Measurements from ENCODE around the gene PADI3.

Gene PADI3

DNA sequence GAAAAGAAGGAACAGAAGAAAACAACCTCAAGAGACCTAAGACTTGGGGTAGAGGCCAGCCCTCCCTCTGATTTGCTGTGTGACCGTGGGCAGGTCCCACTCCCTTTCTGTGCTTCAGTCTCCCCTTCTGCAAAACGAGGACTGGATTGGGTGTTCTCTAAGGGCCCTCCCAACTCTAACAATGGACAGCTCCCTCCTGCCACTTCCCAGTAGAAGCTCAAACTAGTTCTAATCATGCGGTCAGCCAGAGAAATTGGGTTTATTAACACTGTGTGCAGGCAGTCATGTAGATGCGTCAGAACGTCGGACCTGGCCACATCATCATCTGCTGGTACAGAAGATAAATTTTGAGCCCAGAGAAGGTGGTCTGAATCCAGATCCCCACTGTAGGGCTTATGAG, 57.5 kb downstream of the PADI3 start:
- Histone ChIP-seq H3K27me3 (ENCODE audit: insufficient read depth, low read length) (no peaks in the 10 kb centered on the region), H2AFZ (ENCODE audit: low read length) (no peak overlapping the region), H3K9me3 (ENCODE audit: low read length) (no peaks in the 10 kb centered on the region), H3K4me3 (ENCODE audit: low read depth, low read length, poor library complexity, severe bottlenecking) (no peak overlapping the region), H4K20me1 (ENCODE audit: insufficient read depth, low read length) (no peaks in the 10 kb centered on the region), H3F3A (ENCODE audit: insufficient read depth, low read length) (no peaks in the 10 kb centered on the region), H3K9ac (ENCODE audit: low read length) (no peak overlapping the region), H3K4me2 (ENCODE audit: low read length) (no peak overlapping the region), H3K9me2 (ENCODE audit: low read depth, low read length) (no peaks in the 10 kb centered on the region), H3K4me1 (ENCODE audit: insufficient read depth, low read length, severe bottlenecking) (no peaks in the 10 kb centered on the region), H3K27ac (ENCODE audit: low read depth, low read length, poor library complexity, severe bottlenecking) (no peak overlapping the region), H3K79me2 (ENCODE audit: insufficient read depth, low read length) (no peaks in the 10 kb centered on the region), H3K36me3 (ENCODE audit: insufficient read depth, low read length) (no peaks in the 10 kb centered on the region)
- no peak for TF ChIP-seq EZH2 (IDR thresholded peaks at IDR 0.05; ENCODE audit: borderline replicate concordance, low read length)
- TF ChIP-seq CTCF (IDR thresholded peaks at IDR 0.05; ENCODE audit: low read length) = no peak

DNA sequence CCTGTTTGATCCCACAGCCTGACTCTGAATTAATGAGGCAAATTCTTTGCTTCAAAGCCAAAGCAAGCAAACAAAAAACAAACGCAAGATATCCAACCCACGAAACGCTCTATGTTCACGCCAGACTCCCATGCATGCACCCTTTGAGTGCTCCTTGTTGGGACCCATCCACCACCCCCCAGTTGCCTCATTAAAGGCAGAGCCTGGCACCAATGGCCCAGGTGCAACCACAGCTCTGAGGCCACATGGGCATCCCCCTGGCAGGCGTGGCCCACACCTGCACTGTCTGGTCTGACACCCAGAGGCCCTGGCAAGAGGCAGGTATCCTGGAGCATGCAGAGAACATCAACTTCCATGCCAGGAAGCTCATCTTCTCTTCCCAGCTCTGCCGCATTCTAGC, 58.0 kb downstream of the PADI3 start:
- no peaks in the 10 kb centered on the region for H3K4me1 ChIP-seq (ENCODE audit: insufficient read depth, low read length, severe bottlenecking)
- H3K9me3 ChIP-seq (ENCODE audit: low read length) = no peaks in the 10 kb centered on the region
- no peaks in the 10 kb centered on the region for H3K36me3 ChIP-seq (ENCODE audit: insufficient read depth, low read length)
- H4K20me1 ChIP-seq (ENCODE audit: insufficient read depth, low read length) = no peaks in the 10 kb centered on the region
- H3K9ac ChIP-seq (ENCODE audit: low read length) = no peak overlapping the region
- H3K27ac ChIP-seq (ENCODE audit: low read depth, low read length, poor library complexity, severe bottlenecking) = no peak overlapping the region
- no peak overlapping the region for H3K4me3 ChIP-seq (ENCODE audit: low read depth, low read length, poor library complexity, severe bottlenecking)
- H3K79me2 ChIP-seq (ENCODE audit: insufficient read depth, low read length) = no peaks in the 10 kb centered on the region
- H3K27me3 ChIP-seq (ENCODE audit: insufficient read depth, low read length) = no peaks in the 10 kb centered on the region
- no peak overlapping the region for H2AFZ ChIP-seq (ENCODE audit: low read length)
- no peak for TF ChIP-seq EZH2 (IDR thresholded peaks at IDR 0.05; ENCODE audit: borderline replicate concordance, low read length)
- TF ChIP-seq CTCF (IDR thresholded peaks at IDR 0.05; ENCODE audit: low read length) = no peak
- H3F3A ChIP-seq (ENCODE audit: insufficient read depth, low read length) = no peaks in the 10 kb centered on the region
- H3K4me2 ChIP-seq (ENCODE audit: low read length) = no peak overlapping the region
- no peaks in the 10 kb centered on the region for H3K9me2 ChIP-seq (ENCODE audit: low read depth, low read length)

GRCh38 chr1:17307329-17307728, 58.4 kb downstream of the PADI3 start:
- no peak overlapping the region for H3K27ac ChIP-seq (ENCODE audit: low read depth, low read length, poor library complexity, severe bottlenecking)
- H2AFZ ChIP-seq (ENCODE audit: low read length) = no peak overlapping the region
- no peaks in the 10 kb centered on the region for H3K27me3 ChIP-seq (ENCODE audit: insufficient read depth, low read length)
- H3K36me3 ChIP-seq (ENCODE audit: insufficient read depth, low read length) = no peaks in the 10 kb centered on the region
- no peaks in the 10 kb centered on the region for H4K20me1 ChIP-seq (ENCODE audit: insufficient read depth, low read length)
- TF ChIP-seq CTCF (IDR thresholded peaks at IDR 0.05; ENCODE audit: low read length) (no peak), EZH2 (IDR thresholded peaks at IDR 0.05; ENCODE audit: borderline replicate concordance, low read length) (no peak)
- no peaks in the 10 kb centered on the region for H3F3A ChIP-seq (ENCODE audit: insufficient read depth, low read length)
- H3K4me3 ChIP-seq (ENCODE audit: low read depth, low read length, poor library complexity, severe bottlenecking) = no peak overlapping the region
- no peak overlapping the region for H3K4me2 ChIP-seq (ENCODE audit: low read length)
- no peaks in the 10 kb centered on the region for H3K4me1 ChIP-seq (ENCODE audit: insufficient read depth, low read length, severe bottlenecking)
- H3K9me3 ChIP-seq (ENCODE audit: low read length) = no peaks in the 10 kb centered on the region
- no peak overlapping the region for H3K9ac ChIP-seq (ENCODE audit: low read length)
- no peaks in the 10 kb centered on the region for H3K9me2 ChIP-seq (ENCODE audit: low read depth, low read length)
- H3K79me2 ChIP-seq (ENCODE audit: insufficient read depth, low read length) = no peaks in the 10 kb centered on the region

Measured in OCI-LY1 (cell line).